ENCODE results near the gene ETS1.

GRCh38 chr11:128453444-128454336, 133.7 kb downstream of the ETS1 start:
- TF ChIP-seq CTCF (IDR thresholded peaks at IDR 0.05) (no peak), POLR2A (IDR thresholded peaks at IDR 0.05) (no peak)

Data from heart left ventricle (tissue), 13 donors.